HCT116 (cell line): ENCODE data around the gene TASP1. TPM values are rescaled to one million over a fixed set of nuclear protein-coding genes. Genes with fewer than 3 reads are reported as not detected.

ENCODE experiments used
- ATAC-seq: fragments of 200-7000 bp; cut with Tn5 transposase; 2 replicates; pipeline ENCODE4 v1.9.1; 2020; ENCODE audit warnings: mild to moderate bottlenecking, moderate library complexity
- BruUV-seq: library from RNA; stranded (reverse); fragments of 400-500 nt; replicated peaks from 2 replicates; lab custom pipeline; 2021; lab: Mats Ljungman, UMichigan
- CTCF ChIA-PET: fragments of 300-600 bp; sonication (Branson Sonifier 250); formaldehyde crosslinking; loops from one replicate; lab custom pipeline; 2021; ENCODE audit warnings: antibody characterized with exemption; lab: Charles Lee
- POLR2A ChIA-PET: fragments of 300-600, 350-600 bp; sonication (Branson Sonifier 250); formaldehyde crosslinking; loops from one replicate; lab custom pipeline; 2021; ENCODE audit warnings: antibody characterized with exemption; lab: Charles Lee
- RAD21 ChIA-PET, 2 experiments: fragments of 300-600 bp; sonication (Branson Sonifier 250); formaldehyde crosslinking; loops; one replicate each; lab custom pipeline; 2023; ENCODE audit warnings: low total read pairs in 2 of 2; ENCODE audit not compliant: uncharacterized antibody in 2 of 2, unreplicated experiment in 2 of 2, low non-redundant PET in 1 of 2; lab: Charles Lee
- DNase-seq: peaks from one replicate; pipeline ENCODE4 v3.0.0-alpha.2; 2010; ENCODE audit warnings: low read depth, low spot score
- H2AFZ ChIP-seq: fragments of 200-600 bp; shearing (Covaris generic), sonication (generic); 2 replicates; pipeline ENCODE4 v1.6.1; 2017; ENCODE audit warnings: low read depth, mixed run types, mixed read lengths, antibody characterized with exemption, low read length; ENCODE audit not compliant: poor library complexity, severe bottlenecking
- H3K27ac ChIP-seq: 2 replicates; pipeline ENCODE4 v1.5.1; 2012; ENCODE audit warnings: low read depth, low read length
- H3K27me3 ChIP-seq: fragments of 200-600 bp; sonication (generic); 2 replicates; pipeline ENCODE4 v1.6.1; 2016; ENCODE audit warnings: mixed run types, low read length, mixed read lengths; ENCODE audit not compliant: insufficient read depth
- H3K36me3 ChIP-seq, 2 experiments: fragments of 200-500 bp in 1 of 2; fragments of 200-600 bp in 1 of 2; sonication (Bioruptor generic) in 1 of 2; sonication (generic) in 1 of 2; 2 replicates each; pipeline versions ENCODE4 v1.5.1 to v1.6.1; 2014 to 2016; ENCODE audit warnings: low read length in 2 of 2, inconsistent platforms in 1 of 2, mixed read lengths in 1 of 2, mixed run types in 1 of 2; ENCODE audit not compliant: insufficient read depth in 2 of 2, control insufficient read depth in 1 of 2
- H3K4me1 ChIP-seq, 2 experiments: fragments of 200-600 bp in 1 of 2; sonication (generic) in 1 of 2; 2 replicates each; pipeline versions ENCODE4 v1.5.1 to v1.6.1; 2012 to 2017; ENCODE audit warnings: low read length in 2 of 2, inconsistent platforms in 1 of 2, mild to moderate bottlenecking in 1 of 2, mixed read lengths in 1 of 2, mixed run types in 1 of 2, moderate library complexity in 1 of 2; ENCODE audit not compliant: insufficient read depth in 2 of 2, control insufficient read depth in 1 of 2
- H3K4me2 ChIP-seq: fragments of 200-600 bp; sonication (generic); 2 replicates; pipeline ENCODE4 v1.6.1; 2017; ENCODE audit warnings: mixed run types, low read length, mixed read lengths
- H3K4me3 ChIP-seq, 2 experiments: fragments of 200-600 bp in 1 of 2; sonication (generic) in 1 of 2; replicated peaks in 1 of 2; 2 replicates each; pipeline ENCODE4 v1.5.1; 2011 to 2016; ENCODE audit warnings: low read length in 2 of 2, control low read depth in 1 of 2, low read depth in 1 of 2, mild to moderate bottlenecking in 1 of 2, mixed read lengths in 1 of 2, mixed run types in 1 of 2
- H3K79me2 ChIP-seq: fragments of 200-600 bp; sonication (generic); 2 replicates; pipeline ENCODE4 v1.6.1; 2017; ENCODE audit warnings: mild to moderate bottlenecking, mixed run types, low read length, moderate library complexity, mixed read lengths; ENCODE audit not compliant: insufficient read depth
- H3K9ac ChIP-seq: fragments of 200-600 bp; sonication (generic); 2 replicates; pipeline ENCODE4 v1.6.1; 2016; ENCODE audit warnings: low read length, mixed read lengths
- H3K9me2 ChIP-seq: fragments of 200-600 bp; sonication (generic), shearing (Covaris generic); 2 replicates; pipeline ENCODE4 v1.6.1; 2017; ENCODE audit warnings: mixed run types, mild to moderate bottlenecking, moderate library complexity; ENCODE audit not compliant: insufficient read depth
- H3K9me3 ChIP-seq, 2 experiments: fragments of 200-500 bp in 1 of 2; fragments of 200-600 bp in 1 of 2; sonication (Bioruptor generic) in 1 of 2; sonication (generic) in 1 of 2; 2 replicates each; pipeline ENCODE4 v1.6.1; 2014 to 2017; ENCODE audit warnings: low read length in 2 of 2, mixed read lengths in 2 of 2, inconsistent platforms in 1 of 2, low read depth in 1 of 2, mild to moderate bottlenecking in 1 of 2, mixed run types in 1 of 2, moderate library complexity in 1 of 2; ENCODE audit not compliant: control insufficient read depth in 1 of 2, insufficient read depth in 1 of 2
- H4K20me1 ChIP-seq: fragments of 200-600 bp; sonication (generic), shearing (Covaris generic); 2 replicates; pipeline ENCODE4 v1.6.1; 2017; ENCODE audit warnings: mixed run types, mild to moderate bottlenecking, moderate library complexity; ENCODE audit not compliant: insufficient read depth
- ATF3 ChIP-seq: IDR thresholded peaks from 2 replicates; pipeline ENCODE4 v1.6.1; 2012
- CBX3 ChIP-seq: IDR thresholded peaks from 2 replicates; pipeline ENCODE4 v1.6.1; 2012; ENCODE audit warnings: low read depth
- CEBPB ChIP-seq: IDR thresholded peaks from 2 replicates; pipeline ENCODE4 v1.6.1; 2012; ENCODE audit warnings: low read depth
- CTCF ChIP-seq, 3 experiments: fragments of 200-600 bp in 1 of 3; sonication (generic) in 1 of 3; IDR thresholded peaks in 2 of 3; conservative IDR thresholded peaks in 1 of 3; 2 replicates each; pipeline ENCODE4 v1.5.1; 2012 to 2017; ENCODE audit warnings: low read depth in 2 of 3, low read length in 2 of 3, antibody characterized with exemption in 1 of 3, borderline replicate concordance in 1 of 3, control low read depth in 1 of 3, mild to moderate bottlenecking in 1 of 3, mixed read lengths in 1 of 3, mixed run types in 1 of 3, moderate library complexity in 1 of 3; ENCODE audit not compliant: insufficient read depth in 1 of 3
- EGR1 ChIP-seq: IDR thresholded peaks from 2 replicates; pipeline ENCODE4 v1.6.1; 2012; ENCODE audit warnings: low read depth
- ELF1 ChIP-seq: IDR thresholded peaks from 2 replicates; pipeline ENCODE4 v1.6.1; 2012; ENCODE audit warnings: low read depth, borderline replicate concordance
- EZH2phosphoT487 ChIP-seq: fragments of 200-600 bp; IDR thresholded peaks from 2 replicates; pipeline ENCODE4 v1.6.1; 2018; ENCODE audit warnings: antibody characterized with exemption, borderline replicate concordance
- FOSL1 ChIP-seq: IDR thresholded peaks from 2 replicates; pipeline ENCODE4 v1.6.1; 2012; ENCODE audit warnings: low read depth
- JUND ChIP-seq: IDR thresholded peaks from 2 replicates; pipeline ENCODE4 v1.6.1; 2012
- MAX ChIP-seq: IDR thresholded peaks from 2 replicates; pipeline ENCODE4 v1.6.1; 2012
- POLR2A ChIP-seq: IDR thresholded peaks from 2 replicates; pipeline ENCODE4 v1.7.0; 2011; ENCODE audit warnings: borderline replicate concordance; ENCODE audit not compliant: insufficient read depth, insufficient read length; ENCODE audit errors: extremely low read depth
- RAD21 ChIP-seq: IDR thresholded peaks from 2 replicates; pipeline ENCODE4 v1.6.1; 2012; ENCODE audit warnings: low read depth, mild to moderate bottlenecking
- REST ChIP-seq: IDR thresholded peaks from 2 replicates; pipeline ENCODE4 v1.6.1; 2012; ENCODE audit warnings: low read depth
- SIN3A ChIP-seq: IDR thresholded peaks from 2 replicates; pipeline ENCODE4 v1.6.1; 2012; ENCODE audit warnings: low read depth
- ZFX ChIP-seq: fragments of 450-650 bp; IDR thresholded peaks from 2 replicates; pipeline ENCODE4 v1.6.1; 2017
- intact Hi-C: fragments of 100-400 bp; cut with micrococcal nuclease; formaldehyde crosslinking; loops from 2 replicates; pipeline ENCODE4 v1.10.0; 2022
- total RNA-seq: library from RNA; stranded (reverse); gene quantifications from one replicate; pipeline ENCODE4 v1.2.1, GENCODE V29; 2021; ENCODE audit not compliant: unreplicated experiment

The TASP1 gene
- total RNA-seq, 1 experiment from 2014 or later = 19.1 TPM

GRCh38 chr20:13492001-13492481, 146.7 kb downstream of the TASP1 start:
- BruUV-seq = no TSS peak
- H3K4me2 ChIP-seq = no peak overlapping the region

More at GRCh38 chr20:13492001-13492481, 146.7 kb downstream of the TASP1 start:
- H3K27ac ChIP-seq = no peak overlapping the region
- no peak overlapping the region for H3K9ac ChIP-seq
- no peaks in the 10 kb centered on the region for H3K36me3 ChIP-seq
- no peak overlapping the region for H3K4me3 ChIP-seq
- H2AFZ ChIP-seq = no peak overlapping the region
- no peak for DNase-seq
- ATAC-seq = peak; percentile 30; the same call in 1 of the 2 replicates
- H4K20me1 ChIP-seq = 0 out of 2 replicates have a peak, but pooled peaks cover 5% of the 10 kb centered on the region
- no peaks in the 10 kb centered on the region for H3K9me2 ChIP-seq
- no peaks in the 10 kb centered on the region for H3K79me2 ChIP-seq
- no peaks in the 10 kb centered on the region for H3K27me3 ChIP-seq
- TF ChIP-seq POLR2A (no peak), ZFX (no peak), ATF3 (no peak), CBX3 (no peak), SIN3A (no peak), REST (no peak), ELF1 (no peak), CEBPB (no peak), EGR1 (no peak), CTCF (IDR thresholded peaks at IDR 0.05 in 2 of 3, conservative IDR thresholded peaks at IDR 0.05 in 1 of 3; ENCODE audit: borderline replicate concordance in 1 of 3, insufficient read depth in 1 of 3, low read depth in 2 of 3, low read length in 2 of 3) (no peak), JUND (no peak), MAX (no peak), FOSL1 (no peak), RAD21 (no peak), EZH2phosphoT487 (no peak)
- CTCF ChIA-PET = no interaction called here
- RAD21 ChIA-PET = no interaction called here
- H3K9me3 ChIP-seq = no peaks in the 10 kb centered on the region
- POLR2A ChIA-PET = no interaction called here
- intact Hi-C loops = no loop called here
- H3K4me1 ChIP-seq = no peaks in the 10 kb centered on the region
